KMS-11 (cell line): Measurements from ENCODE around the gene TOMM20.
"Not testable (repeated sequence)": the region's sequence is repeated elsewhere in the genome, so short reads cannot be mapped to it uniquely, and the experiment has no call there.

ENCODE experiments used
- H2AFZ ChIP-seq: fragments of 200-600 bp; sonication (generic); 2 replicates; pipeline ENCODE4 v1.6.1; 2016; ENCODE audit warnings: antibody characterized with exemption, mixed run types, low read depth
- H3K27ac ChIP-seq: fragments of 200-600 bp; sonication (generic); 2 replicates; pipeline ENCODE4 v1.6.1; 2016; ENCODE audit warnings: mild to moderate bottlenecking, mixed run types
- H3K27me3 ChIP-seq: fragments of 200-600 bp; sonication (generic); 2 replicates; pipeline ENCODE4 v1.6.1; 2017; ENCODE audit warnings: mild to moderate bottlenecking, low read depth, mixed run types, moderate library complexity; ENCODE audit not compliant: insufficient read depth
- H3K36me3 ChIP-seq: fragments of 200-600 bp; sonication (generic); 2 replicates; pipeline ENCODE4 v1.6.1; 2017; ENCODE audit warnings: mild to moderate bottlenecking, mixed run types; ENCODE audit not compliant: insufficient read depth
- H3K4me1 ChIP-seq: fragments of 200-600 bp; sonication (generic); 2 replicates; pipeline ENCODE4 v1.6.1; 2016; ENCODE audit warnings: mild to moderate bottlenecking, low read depth, mixed run types; ENCODE audit not compliant: poor library complexity, severe bottlenecking
- H3K4me2 ChIP-seq: fragments of 200-600 bp; sonication (generic); 2 replicates; pipeline ENCODE4 v1.7.0; 2016; ENCODE audit warnings: mild to moderate bottlenecking, mixed run types
- H3K4me3 ChIP-seq: fragments of 200-600 bp; sonication (generic); IDR thresholded peaks from 2 replicates; pipeline ENCODE4 v1.6.1; 2017; ENCODE audit warnings: low read depth, low read length, mixed read lengths; ENCODE audit not compliant: insufficient read depth
- H3K79me2 ChIP-seq: fragments of 200-600 bp; sonication (generic); 2 replicates; pipeline ENCODE4 v1.6.1; 2016; ENCODE audit warnings: low read depth, mixed run types; ENCODE audit not compliant: insufficient read depth
- H3K9ac ChIP-seq: fragments of 200-600 bp; sonication (generic); 2 replicates; pipeline ENCODE4 v1.6.1; 2016; ENCODE audit warnings: mild to moderate bottlenecking, mixed run types
- H4K20me1 ChIP-seq: fragments of 200-600 bp; sonication (generic); 2 replicates; pipeline ENCODE4 v1.6.1; 2016; ENCODE audit warnings: mild to moderate bottlenecking, mixed run types; ENCODE audit not compliant: insufficient read depth
- TF ChIP-seq, protein P1 (sequence below): fragments of 200-600 bp; sonication (generic); conservative IDR thresholded peaks from 2 replicates; pipeline ENCODE4 v1.6.1; 2017; ENCODE audit warnings: low read depth, mild to moderate bottlenecking, antibody characterized with exemption, low read length, moderate library complexity, mixed read lengths

The TOMM20 gene

DNA sequence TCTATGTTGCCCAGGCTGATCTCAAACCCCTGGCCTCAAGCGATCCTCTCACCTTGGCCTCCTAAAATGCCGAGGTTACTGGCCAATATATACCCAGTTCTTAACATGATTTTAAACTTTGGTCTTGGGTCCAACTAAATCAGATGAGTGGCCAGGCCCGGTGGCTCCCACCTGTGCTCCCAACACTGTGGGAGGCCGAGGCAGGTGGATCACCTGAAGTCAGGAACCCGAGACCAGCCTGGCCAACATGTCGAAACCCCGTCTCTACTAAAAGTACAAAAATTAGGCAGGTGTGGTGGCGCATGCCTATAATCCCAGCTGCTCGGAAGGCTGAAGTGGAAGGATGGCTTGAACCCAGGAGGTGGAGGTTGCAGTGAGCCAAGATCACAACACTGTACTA lies 29.6 kb downstream of the TOMM20 start:
- no peak overlapping the region for H2AFZ ChIP-seq
- H4K20me1 ChIP-seq, result no peaks in the 10 kb centered on the region
- H3K4me1 ChIP-seq, result peaks cover 4% of the 10 kb centered on the region
- H3K27ac ChIP-seq, result no peak overlapping the region
- no peaks in the 10 kb centered on the region for H3K79me2 ChIP-seq
- H3K27me3 ChIP-seq, result no peaks in the 10 kb centered on the region
- H3K4me2 ChIP-seq, result no peak overlapping the region
- no peak overlapping the region for H3K9ac ChIP-seq
- TF ChIP-seq, protein P1, sequence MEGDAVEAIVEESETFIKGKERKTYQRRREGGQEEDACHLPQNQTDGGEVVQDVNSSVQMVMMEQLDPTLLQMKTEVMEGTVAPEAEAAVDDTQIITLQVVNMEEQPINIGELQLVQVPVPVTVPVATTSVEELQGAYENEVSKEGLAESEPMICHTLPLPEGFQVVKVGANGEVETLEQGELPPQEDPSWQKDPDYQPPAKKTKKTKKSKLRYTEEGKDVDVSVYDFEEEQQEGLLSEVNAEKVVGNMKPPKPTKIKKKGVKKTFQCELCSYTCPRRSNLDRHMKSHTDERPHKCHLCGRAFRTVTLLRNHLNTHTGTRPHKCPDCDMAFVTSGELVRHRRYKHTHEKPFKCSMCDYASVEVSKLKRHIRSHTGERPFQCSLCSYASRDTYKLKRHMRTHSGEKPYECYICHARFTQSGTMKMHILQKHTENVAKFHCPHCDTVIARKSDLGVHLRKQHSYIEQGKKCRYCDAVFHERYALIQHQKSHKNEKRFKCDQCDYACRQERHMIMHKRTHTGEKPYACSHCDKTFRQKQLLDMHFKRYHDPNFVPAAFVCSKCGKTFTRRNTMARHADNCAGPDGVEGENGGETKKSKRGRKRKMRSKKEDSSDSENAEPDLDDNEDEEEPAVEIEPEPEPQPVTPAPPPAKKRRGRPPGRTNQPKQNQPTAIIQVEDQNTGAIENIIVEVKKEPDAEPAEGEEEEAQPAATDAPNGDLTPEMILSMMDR, result no peak
- H3K4me3 ChIP-seq, result no peak overlapping the region
- no peaks in the 10 kb centered on the region for H3K36me3 ChIP-seq

DNA sequence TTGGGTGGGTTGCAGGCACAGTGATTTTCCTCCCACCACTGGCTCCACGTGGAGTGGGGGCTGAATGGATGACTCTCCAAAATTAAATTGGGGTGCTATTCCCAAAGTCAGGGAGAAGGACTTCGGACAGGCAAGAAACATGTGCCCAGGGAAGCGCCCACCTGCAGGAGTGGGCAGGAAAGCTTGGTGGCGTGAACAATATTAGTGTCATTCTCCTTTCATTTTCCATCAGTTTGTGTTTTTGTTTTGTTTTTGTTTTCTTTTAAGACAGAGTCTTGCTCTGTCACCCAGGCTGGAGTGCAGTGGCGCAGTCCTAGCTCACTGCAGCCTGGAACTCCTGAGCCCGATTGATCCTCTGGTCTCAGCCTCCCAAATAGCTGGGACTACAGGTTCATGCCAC lies 30.1 kb downstream of the TOMM20 start:
- Histone ChIP-seq H4K20me1 (no peaks in the 10 kb centered on the region), H3K4me3 (no peak overlapping the region), H3K27ac (no peak overlapping the region), H3K36me3 (no peaks in the 10 kb centered on the region), H3K9ac (no peak overlapping the region), H2AFZ (no peak overlapping the region), H3K79me2 (no peaks in the 10 kb centered on the region), H3K27me3 (no peaks in the 10 kb centered on the region), H3K4me2 (no peak overlapping the region), H3K4me1 (peaks cover 2% of the 10 kb centered on the region)
- TF ChIP-seq, protein P1, result no peak

DNA sequence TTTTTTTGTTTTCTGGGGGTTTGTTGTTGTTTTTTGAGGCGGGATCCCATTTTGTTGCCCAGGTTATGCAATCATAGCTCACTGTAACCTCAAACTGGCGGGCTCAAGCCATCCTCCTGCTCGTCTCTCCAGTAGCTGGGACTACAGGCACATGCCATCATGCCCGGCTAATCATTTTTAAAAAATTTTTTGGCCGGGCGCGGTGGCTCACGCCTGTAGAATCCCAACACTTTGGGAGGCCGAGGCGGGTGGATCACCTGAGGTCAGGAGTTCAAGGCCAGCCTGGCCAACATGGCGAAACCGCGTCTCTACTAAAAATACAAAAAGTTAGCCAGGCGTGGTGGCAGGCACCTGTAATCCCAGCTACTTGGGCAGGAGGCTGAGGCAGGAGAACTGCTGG lies 31.1 kb downstream of the TOMM20 start:
- H3K4me1 ChIP-seq, H4K20me1 ChIP-seq, H3K36me3 ChIP-seq, H3K27ac ChIP-seq, H3K4me2 ChIP-seq, H2AFZ ChIP-seq, H3K9ac ChIP-seq, H3K27me3 ChIP-seq, H3K4me3 ChIP-seq, H3K79me2 ChIP-seq: not testable (repeated sequence)

DNA sequence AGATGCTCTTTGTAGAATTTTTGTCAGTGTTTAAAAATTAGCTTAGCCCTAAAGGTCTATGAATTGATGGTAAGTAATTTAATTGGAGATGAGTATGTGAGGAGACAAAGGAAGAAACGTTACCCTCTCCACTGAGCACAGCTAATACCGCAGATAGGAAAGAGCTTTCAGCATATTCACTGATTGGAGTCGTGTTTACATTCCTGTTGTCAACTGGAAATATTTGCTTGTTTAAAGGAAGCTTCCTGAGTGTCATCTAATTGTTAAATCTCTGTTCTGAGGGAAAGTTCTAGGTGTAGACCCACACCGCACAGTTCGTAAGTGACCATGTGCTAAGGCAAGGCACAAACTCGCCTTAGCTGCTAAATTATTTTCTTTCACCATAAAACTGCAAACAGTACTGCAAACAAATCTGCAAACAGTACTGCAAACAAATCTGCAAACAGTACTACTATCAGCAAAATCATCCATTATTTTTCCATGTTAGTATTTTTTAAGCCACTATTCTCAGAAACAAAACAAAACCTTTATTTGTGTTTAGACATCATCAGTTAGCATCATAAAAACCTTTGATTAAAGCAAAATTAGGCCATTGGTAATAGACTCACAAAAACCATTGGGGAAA lies 32.6 kb downstream of the TOMM20 start:
- Histone ChIP-seq H3K79me2 (no peaks in the 10 kb centered on the region), H4K20me1 (no peaks in the 10 kb centered on the region), H3K4me3 (no peak overlapping the region), H2AFZ (no peak overlapping the region), H3K27me3 (no peaks in the 10 kb centered on the region), H3K36me3 (no peaks in the 10 kb centered on the region), H3K4me2 (no peak overlapping the region), H3K9ac (no peak overlapping the region), H3K4me1 (peaks cover 5% of the 10 kb centered on the region), H3K27ac (no peak overlapping the region)
- TF ChIP-seq, protein P1, result no peak

DNA sequence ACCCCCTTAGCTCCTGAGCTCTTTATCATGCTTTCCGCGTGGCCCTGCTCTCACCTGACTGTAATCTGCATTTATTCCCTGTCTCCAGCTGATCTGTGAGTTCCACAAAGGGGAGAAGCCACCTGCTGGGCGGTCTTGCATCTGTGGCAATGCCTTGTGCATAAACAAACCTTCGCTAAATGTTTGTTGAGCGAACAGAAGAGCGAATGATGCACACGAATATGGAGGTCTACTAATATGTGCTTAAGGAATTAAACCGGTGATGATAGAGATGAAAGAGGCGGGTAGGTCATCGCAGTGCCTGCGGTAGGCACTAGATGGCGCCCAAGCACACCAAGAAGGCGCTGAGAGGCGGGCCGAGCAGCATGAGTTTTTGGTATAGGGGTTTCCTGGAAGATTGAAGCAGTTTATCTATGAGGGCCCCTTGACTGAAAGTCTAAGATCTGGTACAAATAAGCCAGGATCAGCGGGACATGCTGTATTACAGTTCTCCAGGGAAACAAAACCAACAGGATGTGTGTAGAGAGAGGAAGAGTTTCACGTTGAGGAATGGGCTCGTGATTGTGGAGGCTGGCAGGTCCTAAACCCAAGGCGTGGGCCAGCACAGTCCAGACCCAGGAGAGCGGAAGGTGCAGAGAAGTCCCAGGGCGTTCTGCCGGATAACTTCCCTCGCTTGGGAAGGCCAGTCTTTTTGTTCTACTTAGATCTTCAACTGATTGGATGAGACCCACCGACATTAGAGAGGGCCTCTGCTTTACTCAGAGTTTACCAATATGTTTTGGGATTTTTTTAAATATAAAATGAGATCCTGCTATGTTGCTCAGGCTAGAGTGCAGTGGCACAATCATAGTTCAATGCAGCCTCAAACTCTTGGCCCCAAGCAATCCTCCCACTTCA lies 34.7 kb downstream of the TOMM20 start:
- Histone ChIP-seq H4K20me1 (no peaks in the 10 kb centered on the region), H3K4me2 (peak overlapping the region; percentile 41; the same call in 1 of the 2 replicates), H3K36me3 (no peaks in the 10 kb centered on the region), H3K79me2 (no peaks in the 10 kb centered on the region), H3K4me3 (no peak overlapping the region), H3K4me1 (peaks cover 14% of the 10 kb centered on the region), H3K27me3 (no peaks in the 10 kb centered on the region), H2AFZ (peak overlapping the region; percentile 21; the same call in 1 of the 2 replicates), H3K27ac (no peak overlapping the region), H3K9ac (no peak overlapping the region)
- TF ChIP-seq, protein P1, result peak; percentile 98
